ENCODE data around the gene HSPA8.

HSPA8 gene

DNA sequence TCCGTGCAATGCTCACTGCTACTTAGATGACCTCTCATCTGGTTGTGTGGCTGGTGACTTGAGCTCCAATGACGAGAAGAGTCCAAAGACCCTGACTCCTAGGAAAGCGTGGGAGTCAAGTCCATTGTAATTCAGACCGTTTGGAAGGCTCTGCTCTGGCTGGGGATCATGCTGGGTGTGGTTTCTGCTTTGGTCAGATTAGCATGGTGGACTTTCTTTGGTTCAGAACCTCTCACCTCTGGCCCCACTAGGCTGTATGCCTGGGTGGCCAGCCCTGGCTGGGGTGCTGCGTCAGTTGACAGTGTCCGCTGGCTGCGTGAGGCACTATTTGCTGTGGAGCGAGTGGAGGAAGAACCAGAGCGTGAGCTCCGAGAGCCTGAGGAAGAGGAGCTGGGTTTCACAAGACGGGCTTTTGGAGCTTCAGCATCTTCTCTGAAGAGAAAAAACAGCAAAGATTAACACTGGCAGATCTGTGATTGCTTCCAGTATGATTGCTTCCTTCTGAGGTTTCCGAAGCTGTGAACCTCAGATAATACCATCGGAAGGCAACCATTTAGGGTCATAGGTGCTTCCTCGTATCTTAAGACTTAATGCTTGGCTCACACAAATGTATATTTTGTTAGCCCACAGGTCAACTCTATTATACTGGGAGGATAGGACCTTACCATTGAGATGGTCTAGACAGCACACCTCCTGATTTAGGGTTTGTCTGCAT is 11.6 kb upstream of the HSPA8 start:
- DNase-seq (ENCODE audit: low read depth), result no peak
- TF ChIP-seq, protein P1, sequence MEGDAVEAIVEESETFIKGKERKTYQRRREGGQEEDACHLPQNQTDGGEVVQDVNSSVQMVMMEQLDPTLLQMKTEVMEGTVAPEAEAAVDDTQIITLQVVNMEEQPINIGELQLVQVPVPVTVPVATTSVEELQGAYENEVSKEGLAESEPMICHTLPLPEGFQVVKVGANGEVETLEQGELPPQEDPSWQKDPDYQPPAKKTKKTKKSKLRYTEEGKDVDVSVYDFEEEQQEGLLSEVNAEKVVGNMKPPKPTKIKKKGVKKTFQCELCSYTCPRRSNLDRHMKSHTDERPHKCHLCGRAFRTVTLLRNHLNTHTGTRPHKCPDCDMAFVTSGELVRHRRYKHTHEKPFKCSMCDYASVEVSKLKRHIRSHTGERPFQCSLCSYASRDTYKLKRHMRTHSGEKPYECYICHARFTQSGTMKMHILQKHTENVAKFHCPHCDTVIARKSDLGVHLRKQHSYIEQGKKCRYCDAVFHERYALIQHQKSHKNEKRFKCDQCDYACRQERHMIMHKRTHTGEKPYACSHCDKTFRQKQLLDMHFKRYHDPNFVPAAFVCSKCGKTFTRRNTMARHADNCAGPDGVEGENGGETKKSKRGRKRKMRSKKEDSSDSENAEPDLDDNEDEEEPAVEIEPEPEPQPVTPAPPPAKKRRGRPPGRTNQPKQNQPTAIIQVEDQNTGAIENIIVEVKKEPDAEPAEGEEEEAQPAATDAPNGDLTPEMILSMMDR (conservative IDR thresholded peaks at IDR 0.05; ENCODE audit: control insufficient read depth, insufficient read depth, low read depth, low read length), result no peak
- H3K4me3 ChIP-seq (ENCODE audit: control insufficient read depth, low read depth, low read length), result no peak overlapping the region

DNA sequence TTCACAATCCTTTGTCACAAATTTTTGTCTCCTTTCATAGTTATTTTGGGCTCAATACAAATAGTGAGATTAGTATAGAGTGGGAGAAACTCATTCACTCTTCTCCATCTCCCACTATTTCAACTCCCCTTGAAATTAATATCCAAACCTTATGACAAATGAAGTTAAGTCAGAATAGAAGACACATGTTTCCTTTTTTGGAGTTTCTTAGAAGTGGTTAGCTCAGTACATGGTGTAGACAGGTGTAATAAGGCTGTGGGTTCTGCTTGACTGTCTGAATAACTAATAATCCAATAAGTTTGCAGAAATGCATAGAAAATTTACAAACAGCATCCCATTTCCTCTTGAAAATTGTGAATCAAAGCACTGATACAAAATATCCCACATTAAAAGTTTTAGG is 10.8 kb upstream of the HSPA8 start:
- TF ChIP-seq, protein P1 (conservative IDR thresholded peaks at IDR 0.05; ENCODE audit: control insufficient read depth, insufficient read depth, low read depth, low read length), result no peak
- DNase-seq (ENCODE audit: low read depth), result no peak

DNA sequence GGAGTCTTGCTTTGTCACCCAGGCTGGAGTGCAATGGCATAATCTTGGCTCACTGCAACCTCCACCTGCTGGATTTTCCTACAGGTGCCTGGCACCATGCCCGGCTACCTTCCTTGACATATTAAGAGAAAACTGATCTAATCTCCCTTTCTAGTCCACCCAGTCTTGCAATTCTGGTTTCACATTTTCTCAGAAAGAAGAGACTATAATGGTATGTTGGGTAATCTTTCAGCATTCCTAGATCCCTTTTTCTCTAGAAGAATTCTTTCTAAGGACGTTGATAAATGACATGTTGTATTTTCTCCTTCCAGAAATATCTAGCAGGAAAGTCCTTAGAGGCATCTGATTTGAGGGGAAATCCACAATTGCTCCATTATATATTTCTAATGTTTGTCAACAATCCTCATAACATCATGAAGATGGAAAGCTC is 10.4 kb upstream of the HSPA8 start:
- H3K4me3 ChIP-seq (ENCODE audit: control insufficient read depth, low read depth, low read length), result no peak overlapping the region
- no peak for DNase-seq (ENCODE audit: low read depth)
- TF ChIP-seq, protein P1 (conservative IDR thresholded peaks at IDR 0.05; ENCODE audit: control insufficient read depth, insufficient read depth, low read depth, low read length), result no peak

More for the DNA sequence above, 10.8 kb upstream of the HSPA8 start:
- H3K4me3 ChIP-seq (ENCODE audit: control insufficient read depth, low read depth, low read length), result no peak overlapping the region

DNA sequence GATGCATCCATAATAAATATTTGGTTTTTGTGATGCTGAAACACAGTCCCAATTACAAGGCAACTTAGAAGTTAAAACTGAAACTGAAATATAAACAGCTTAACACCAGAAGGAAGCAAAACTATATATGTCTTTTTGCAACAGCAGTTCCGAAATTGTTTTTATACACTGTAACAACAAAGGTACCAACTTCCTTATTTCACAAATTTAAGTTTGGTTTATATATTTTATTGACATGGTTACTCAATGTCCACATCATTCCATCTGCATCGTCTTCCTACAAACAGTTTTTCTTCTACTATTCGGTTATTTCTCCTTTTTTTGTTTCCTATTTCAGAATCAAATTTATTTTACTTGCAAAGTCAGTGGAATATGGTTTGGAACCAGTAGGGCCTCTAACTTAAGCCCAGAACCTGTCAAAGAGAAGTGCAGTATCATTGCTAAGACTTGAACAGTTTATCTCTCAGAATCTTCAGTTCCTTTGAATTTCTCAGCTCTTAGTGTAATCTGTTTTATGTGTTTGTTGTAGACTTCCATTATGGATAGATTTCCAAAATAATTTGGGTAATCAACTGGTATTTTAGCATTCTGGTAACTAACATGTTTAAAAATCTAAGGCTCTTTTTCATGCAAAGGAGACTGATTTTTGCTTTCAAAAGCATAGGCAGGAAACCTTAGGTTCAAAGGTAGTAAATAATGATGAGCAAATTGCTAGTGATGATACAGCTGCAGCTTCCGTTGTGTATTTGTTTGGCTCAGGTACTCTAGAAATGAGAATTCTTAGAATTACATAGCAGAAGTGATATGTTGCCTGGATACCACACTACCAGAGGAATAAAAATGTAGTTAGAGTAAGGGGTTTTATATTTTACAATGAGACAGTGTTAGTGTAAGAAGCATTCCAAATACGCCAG is 8.2 kb upstream of the HSPA8 start:
- no peak overlapping the region for H3K4me3 ChIP-seq (ENCODE audit: control insufficient read depth, low read depth, low read length)
- DNase-seq (ENCODE audit: low read depth), result no peak
- TF ChIP-seq, protein P1 (conservative IDR thresholded peaks at IDR 0.05; ENCODE audit: control insufficient read depth, insufficient read depth, low read depth, low read length), result no peak

DNA sequence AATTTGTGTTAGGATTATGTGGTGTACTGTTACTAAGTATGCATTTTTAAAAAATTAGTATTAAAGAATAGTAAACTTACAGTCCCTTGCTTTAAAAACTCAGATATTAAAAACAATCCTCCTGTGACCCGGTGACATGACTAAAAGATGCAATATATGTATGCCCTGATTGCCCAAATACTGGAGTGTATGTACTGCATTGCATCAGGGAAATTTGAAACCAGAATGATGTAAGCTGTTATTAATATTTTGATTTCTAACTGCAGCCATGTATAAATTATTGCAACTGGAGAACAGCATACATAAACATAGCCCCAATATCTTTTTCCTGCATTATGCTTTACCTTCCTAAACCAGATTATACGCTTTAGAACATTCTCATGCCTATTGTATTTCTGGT is 3.7 kb upstream of the HSPA8 start:
- peak; percentile 67 for DNase-seq (ENCODE audit: low read depth)
- TF ChIP-seq, protein P1 (conservative IDR thresholded peaks at IDR 0.05; ENCODE audit: control insufficient read depth, insufficient read depth, low read depth, low read length), result no peak
- no peak overlapping the region for H3K4me3 ChIP-seq (ENCODE audit: control insufficient read depth, low read depth, low read length)

DNA sequence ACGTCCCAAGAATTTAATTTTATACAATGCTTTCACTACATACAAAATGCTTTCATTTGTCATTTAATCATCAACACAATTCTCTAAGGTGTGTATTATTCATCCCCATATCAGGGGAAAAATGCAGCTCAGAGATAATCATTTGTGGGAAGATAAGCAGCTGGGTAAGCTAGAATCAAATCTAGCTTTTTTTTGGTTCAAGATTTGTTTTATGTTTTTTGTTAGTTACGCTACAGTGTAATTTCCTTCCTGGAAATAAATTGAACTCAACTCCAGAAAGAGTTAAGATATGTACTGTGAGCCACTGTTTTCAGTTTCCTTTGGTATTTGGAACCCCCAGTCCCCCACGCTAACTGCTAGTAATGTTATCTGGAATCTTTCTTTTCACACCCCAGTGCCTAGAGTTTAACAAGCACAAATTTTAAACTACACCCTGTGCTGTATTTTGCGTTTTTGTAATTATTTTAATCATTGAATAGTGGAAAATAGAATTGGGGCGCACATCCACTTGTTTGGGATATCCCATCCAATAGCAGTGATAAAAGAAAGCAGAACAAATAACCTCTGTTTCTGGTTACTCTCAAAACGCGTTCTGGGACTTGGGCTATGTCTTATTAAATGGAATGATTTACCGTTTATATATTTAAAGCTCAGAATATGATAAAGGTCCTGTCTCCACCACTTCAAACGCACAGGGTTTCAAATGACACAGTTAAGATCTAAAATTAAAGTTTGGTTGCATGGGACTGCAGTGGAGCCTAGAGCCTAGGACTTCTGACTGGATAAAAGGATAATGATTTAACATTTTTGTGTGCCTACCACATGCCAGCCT is 2.1 kb upstream of the HSPA8 start:
- peak overlapping the region; percentile 100 for H3K4me3 ChIP-seq (ENCODE audit: control insufficient read depth, low read depth, low read length)
- no peak for DNase-seq (ENCODE audit: low read depth)
- TF ChIP-seq, protein P1 (conservative IDR thresholded peaks at IDR 0.05; ENCODE audit: control insufficient read depth, insufficient read depth, low read depth, low read length), result no peak
